CD4-positive, alpha-beta T cell treated with Interleukin-21 for 1 hour (primary cell): ENCODE data around the gene MCTP2.

Source experiments
- DNase-seq: peaks from one replicate; pipeline ENCODE4 v3.0.0-alpha.2; 2020

The MCTP2 gene

DNA sequence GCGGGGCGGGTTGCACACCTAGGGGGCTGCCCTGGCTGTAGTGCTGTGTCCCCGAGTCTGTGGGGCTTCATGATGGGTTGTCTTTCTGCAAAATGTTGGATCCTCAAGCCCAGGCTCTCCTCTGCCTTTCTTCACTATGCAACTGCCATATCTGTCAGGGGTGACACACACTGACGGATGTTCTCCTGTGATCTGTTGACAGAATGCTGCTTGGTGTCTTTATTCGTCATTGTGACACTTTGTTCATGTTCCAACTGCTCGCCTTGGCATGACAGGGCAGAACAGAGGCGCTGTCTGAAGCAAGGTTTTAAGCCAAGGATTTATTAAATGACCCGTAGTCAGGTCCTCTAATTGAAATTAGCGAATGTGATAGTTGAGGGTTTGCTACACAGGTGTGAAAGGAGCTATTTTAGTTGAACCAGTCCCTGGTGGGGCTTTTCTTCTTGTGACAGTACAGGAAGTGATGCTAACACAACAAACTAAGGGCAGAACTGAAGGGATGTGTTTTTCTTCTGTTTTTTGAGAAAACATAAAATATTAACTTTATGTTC is 173.4 kb downstream of the MCTP2 start:
- DNase-seq: no peak

DNA sequence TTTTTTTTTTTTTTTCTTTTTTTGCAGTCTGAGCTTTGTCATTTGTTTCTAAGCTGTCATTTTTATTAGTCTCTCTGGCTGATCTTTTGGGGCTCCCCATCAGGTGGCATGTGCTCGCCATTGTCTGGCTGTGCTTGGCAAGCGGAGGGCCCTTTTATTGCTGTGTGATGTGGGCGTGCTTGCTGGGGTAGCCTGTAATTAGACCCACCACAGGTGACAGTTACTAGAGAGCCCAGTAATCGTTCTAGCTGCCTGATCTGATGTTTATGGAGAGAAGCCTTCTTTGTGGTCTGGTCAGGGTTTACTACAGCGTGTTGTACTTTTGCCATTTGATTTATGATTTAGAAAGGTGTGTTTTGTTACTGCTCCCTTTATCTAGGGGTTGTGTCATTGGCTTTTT is 179.9 kb downstream of the MCTP2 start:
- no peak for DNase-seq

DNA sequence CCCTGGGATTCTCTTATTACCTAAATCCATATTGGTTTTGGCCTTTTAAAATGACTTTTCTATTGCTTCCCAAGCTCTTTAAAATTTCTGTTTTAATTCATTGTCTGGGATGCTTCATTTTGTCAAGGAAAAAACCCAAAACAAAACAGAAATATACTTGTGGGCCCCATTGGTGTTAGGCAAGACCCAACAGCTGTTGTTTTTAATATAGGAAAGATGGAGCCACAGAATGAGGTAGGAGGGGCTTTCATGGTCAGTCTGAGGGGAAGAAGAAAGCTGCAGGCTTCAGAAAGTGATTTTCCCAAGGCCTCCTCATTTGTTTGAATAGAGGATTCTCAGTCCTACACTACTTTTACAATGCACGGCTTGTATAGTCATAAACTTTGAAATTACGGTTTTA is 180.5 kb downstream of the MCTP2 start:
- DNase-seq: no peak

DNA sequence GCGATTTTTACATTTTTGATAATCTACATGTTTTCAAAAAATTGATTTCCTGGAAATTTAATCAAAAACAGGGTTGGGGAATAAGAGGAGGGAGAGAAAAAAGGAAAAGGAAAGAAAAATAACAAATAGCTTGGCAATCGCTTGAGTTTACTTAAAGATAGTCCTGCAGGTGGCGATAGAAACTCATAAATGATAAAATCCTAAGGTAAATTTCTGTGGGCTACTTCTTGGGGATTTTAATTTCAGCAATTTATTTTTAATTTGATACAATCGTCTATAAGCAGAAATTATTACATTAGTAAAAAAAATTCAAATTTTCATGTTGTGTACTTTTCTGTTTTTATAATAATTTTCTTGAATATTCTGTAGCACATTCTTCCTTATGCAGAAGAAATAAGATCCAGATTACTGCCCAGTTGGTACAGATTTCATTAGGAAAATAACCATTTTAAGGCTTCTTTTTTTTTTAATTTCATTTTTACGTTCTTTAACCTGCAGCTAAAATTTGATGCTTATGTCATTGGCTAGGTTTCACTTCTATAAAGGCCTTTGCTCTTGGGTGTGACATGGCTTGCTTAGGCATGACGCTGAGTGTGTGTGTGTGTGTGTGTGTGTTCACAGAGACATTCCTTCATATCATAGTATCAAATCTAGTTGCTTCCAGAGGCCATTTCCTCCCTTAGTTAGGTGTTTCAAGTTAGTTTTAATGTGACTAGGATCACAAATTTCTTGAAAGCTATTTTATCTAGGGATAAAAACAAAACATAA is 181.8 kb downstream of the MCTP2 start:
- DNase-seq: peak; percentile 6

DNA sequence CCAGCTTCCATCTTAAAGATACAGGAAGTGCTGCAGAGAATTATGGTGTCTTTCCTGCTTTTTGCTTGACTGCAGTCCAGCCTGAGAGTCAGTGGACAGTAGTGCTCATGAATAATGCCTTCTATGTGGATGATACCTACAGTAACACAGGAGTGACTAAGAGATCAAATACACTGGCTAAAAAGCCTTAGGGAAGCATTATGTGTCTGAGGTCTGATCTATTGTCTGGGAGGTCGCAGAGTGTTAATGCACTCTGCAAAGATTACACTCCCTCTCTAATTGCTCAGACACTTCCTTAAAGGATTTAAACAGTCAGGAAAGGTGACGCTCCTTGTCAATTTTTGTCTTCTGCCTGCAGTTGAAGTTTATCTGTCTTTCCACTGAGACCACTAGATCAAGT is 183.6 kb downstream of the MCTP2 start:
- DNase-seq: no peak

DNA sequence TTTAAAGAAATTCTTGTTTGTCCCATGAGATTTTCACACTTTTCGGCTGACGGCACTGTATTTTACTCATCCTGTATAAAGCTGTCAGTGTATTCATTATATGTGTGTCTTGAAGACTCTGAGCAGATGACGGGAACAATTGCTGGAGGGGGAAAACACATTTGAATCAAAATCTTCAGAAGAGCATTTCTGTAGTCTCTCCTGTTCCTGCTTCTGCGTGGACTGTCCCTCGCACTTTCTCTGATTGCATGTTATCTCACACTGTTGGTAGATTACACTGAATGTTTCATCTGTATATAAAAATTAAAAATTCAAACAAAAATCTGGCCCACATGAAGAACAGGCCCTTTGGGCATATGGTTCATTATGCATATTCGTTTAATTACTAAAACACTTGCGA is 184.9 kb downstream of the MCTP2 start:
- DNase-seq: no peak

DNA sequence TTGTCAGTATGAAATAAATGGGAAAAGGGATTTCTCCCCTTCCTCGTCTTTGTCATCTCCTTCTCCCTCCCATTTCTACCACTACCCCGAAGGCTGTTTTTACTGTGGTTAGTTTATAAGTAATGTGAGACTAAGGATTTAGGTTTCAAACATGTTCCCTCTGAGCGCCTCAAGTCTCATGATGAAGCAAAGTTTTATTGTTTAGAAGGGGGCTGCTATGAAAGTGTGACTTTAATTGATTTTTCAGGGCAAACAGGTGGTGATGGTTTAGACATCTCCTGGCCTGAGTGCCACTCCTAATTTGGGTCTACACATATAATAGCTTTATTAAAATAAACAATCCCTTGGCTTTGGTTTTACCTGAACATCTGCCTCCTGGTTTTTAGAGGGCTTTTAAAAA is 185.5 kb downstream of the MCTP2 start:
- no peak for DNase-seq

DNA sequence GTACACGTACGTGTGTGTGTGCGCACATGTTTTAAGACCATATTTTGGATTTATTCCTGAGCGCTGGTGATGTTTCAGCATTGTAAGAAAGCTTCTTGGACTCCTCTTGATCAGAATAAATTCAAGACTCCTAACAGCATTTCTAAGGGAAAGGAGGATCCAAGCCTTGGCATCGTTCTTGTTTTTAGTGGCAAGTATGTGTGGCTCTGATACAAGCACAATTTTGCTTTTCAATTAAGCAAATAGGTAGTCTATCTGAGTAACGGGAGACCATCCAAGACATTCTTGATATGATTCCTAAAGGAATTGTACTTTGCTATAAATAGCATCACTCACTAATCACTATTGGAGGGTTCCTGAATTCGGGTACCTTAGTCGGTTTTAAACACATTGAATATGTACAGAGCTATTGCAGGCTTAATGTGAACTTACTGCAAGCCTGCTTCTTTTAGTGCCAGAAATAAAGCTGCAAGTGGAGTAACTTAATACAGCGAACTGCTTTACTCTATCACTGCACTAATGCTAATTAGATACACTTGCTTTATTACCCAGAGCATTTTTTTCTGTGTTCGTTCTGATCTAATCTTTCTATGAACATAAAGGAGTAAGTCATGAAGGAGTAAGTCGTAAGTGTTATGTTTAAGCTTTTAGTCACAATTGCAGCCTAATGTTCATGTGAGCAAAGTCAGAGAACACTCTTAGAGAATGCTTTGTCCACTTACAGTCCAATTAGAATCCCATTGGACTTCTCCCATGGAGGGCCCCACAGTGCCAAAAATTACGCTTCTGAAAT is 186.3 kb downstream of the MCTP2 start:
- no peak for DNase-seq

DNA sequence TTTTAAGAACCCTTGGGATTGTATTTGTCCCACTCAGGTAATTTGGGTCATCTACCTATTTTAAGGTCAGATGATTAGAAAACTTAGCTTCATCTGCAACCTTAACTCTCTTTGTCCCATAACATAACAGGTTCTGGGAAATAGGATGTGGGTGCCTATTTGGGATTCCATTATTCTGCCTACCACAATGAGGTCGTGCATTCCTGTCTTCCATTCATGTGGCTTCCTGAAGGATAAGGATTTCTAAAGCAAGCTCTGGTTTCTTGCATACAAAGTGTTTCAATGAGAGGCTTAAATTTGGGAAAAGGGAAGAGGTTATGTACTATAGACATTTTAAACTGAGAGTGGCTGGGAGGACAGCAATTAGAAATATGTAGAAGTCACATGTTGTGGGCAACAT is 190.3 kb downstream of the MCTP2 start:
- DNase-seq: no peak

DNA sequence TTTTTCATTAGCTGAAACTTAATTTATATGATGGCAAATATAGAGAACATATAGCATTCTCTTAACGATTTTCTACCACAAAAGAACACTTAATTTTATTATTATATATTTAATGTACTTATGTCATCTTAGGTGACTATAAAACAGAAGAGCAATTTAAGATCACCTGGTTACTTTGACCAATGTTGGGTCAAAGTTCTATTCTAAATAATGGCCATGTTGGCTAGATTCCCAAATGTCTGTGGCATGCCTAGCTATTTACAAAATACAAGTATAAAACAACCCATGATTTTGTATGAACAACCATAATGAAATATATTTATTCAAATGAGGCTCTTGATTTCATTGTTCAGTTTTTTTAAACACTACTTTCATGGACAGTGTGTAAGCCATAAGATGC is 200.9 kb downstream of the MCTP2 start:
- DNase-seq: no peak

DNA sequence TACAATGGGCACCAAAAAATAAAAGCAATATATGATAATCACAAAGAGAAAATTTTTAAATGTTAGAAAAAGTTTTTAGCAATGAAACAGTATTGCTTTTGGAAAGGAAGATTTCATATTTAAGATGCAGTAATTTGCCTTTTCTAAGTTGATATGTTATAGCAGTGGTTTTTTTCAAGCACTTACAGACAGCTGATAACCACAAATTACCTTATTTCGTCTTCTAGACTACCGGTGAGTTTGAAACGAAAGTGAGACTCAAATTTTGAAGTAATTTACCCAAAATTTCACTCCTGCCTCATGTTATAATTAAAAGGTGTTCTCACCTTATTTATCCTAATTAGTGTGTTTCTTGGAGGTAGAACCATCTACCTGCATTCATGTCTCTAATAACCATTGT is 207.8 kb downstream of the MCTP2 start:
- no peak for DNase-seq

DNA sequence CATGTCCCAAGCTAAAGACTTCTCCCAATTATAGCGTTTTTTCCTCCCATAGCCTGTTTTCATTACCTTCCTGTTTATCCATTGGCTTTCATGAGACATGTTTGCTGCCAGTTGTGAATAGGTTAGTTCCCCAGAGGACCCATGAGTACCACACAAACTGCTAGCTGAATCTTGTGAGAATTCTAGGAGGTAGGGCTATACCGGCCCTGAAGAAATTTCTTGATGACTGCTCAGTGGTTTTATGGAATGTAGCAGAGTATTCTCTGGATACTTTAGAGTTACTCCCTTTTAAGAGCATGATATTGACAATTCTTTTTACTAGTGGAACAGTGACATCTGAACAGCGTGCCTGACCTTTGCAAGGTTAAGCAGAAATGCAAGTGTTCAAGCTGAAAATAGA is 210.4 kb downstream of the MCTP2 start:
- DNase-seq: no peak

DNA sequence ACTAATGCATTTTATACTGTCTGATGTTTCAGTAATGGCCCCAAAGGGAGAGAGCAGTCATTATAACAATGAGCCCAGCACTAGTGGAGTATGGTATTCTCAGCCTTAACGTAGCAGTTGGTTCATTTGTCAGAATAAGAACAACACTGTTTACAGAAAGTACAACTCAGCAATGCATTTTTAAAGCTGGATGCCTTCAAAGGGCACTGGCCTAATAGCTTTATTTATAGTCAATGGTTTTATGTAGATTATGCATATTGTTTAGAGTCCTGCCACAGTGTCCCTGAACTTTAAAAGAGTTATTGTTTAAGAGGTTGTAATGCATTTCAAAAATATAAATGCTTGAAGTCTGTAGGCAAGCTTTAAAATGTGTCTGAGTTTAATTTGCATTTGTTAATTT is 211.1 kb downstream of the MCTP2 start:
- DNase-seq: no peak

DNA sequence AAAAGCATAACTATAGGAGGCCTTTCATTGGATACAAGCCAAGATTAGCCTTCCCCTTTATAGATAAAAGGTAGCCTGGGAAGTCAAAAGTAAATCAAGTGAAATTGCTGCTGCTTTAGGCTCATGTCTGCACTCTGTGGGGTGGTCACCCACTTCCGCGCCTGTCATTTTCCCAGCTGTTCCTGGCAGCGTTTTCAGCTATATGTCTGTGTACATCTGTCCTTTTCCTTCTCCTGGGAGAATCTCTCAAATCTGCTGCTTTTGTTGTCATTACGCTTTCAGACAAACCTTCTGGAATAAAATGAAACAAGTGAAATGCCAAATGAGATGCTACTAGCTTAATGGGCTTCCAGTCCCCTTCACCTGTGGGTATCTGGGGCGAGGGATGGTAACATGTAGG is 211.8 kb downstream of the MCTP2 start:
- no peak for DNase-seq

DNA sequence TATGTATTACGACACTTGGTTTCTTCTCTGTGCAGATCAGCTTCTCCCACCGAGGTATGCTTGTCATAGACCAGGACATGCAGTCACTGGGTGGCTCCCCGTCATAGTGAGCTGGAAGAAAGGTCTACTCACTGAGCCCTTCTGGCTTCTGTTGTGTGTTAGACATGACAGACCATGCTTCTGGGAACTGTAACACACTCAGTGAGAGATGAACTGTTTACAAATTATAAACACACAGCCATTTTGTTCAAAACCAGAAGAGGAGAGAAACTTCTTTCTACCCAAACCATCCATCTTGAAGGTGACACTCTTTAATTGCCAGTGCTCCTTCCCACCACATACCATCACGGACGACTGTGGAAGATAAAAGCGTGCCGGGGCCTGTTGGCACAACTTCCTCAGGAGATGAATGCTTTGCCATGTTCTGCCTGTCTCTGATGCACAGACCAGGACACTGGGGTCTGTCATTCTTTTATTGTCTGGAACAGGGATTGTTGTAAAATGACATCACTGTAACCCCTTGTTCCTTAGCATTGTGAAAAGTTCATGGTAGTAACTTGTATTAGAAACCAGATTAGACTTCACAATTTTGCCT is 214.3 kb downstream of the MCTP2 start:
- no peak for DNase-seq

DNA sequence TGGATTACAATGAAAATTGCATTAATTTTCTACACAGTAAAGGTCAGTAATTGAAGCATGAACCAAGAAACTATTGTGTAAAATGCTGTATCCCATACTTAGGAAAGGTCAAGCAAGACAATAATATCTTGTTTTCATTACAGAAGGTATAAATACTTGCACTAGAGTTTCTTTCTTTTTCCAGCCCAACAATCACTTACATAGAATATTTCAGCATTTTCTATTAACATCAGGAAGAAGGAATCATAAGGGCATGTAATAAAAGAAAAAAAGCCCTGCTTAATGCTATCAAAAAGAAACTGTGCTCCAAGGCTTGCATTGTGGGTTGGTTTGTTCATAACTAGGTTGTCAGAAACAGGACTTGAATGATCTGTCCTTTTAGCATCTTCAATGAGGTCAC is 215.1 kb downstream of the MCTP2 start:
- DNase-seq: no peak

DNA sequence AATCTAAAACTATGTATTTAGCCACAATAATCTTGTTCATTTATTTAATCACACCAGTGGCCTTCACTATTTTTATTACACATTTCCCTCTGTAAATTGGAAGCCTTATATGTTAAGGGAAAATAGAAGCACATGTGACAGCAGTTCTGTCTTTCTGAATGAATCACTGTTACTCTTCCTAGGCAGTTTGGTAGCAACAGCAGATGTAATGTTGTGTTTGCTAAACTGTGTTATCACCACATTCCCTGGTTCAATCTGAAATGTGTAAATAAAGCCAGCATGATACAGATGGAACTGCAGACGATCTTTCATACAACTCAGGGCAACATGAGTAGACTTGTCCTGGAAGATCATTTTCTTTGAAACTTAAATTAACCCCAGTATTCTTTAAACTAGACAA is 220.1 kb downstream of the MCTP2 start:
- DNase-seq: no peak

DNA sequence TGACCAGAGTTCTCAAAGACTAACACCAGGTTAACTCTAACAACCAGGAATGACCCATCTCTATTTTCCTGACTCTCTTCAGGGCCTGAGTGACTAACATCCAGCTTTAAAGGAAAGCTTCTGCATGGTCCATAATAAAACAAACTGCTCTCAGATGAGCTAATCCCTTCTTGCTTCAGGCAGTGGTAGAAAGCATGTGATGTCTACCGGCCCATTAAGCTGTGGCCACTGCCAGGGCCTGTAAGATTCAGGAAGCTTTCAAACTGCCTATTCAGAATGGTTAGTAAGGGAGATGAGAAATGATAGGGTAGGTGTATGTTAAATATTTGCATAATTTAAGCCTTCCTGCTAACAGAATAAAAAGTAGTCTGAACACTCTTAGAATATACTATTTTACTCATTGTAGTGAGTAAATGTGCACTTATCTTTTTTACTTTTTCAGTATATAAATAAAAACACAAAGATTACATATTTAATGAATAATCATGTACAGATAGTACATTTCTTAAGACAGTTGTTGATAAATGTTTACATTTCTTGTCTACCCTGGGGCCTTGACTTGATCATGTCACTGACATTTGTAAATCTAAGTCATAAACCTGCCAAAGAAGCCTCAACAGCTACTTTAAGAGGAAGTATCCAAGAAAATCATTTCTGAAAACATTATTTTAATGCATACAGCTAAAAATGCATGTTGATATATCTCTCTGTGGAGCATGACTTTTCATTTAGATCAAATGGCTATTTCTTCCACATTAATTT is 222.0 kb downstream of the MCTP2 start:
- DNase-seq: no peak

DNA sequence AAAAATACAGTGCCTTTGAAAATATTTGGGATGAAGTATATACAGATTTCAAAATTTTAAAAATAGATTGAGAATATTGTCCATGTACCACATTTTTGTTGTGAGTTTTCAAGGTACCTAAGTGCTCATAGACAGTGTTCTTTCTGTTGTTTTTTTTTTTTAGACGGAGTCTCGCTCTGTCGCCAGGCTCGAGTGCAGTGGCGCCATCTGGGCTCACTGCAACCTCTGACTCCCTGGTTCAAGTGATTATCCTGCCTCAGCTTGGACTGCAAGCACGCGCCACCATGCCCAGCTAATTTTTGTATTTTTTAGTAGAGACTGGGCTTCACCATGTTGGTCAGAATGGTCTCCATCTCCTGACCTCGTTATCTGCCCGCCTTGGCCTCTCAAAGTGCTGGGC is 223.9 kb downstream of the MCTP2 start:
- DNase-seq: no peak

DNA sequence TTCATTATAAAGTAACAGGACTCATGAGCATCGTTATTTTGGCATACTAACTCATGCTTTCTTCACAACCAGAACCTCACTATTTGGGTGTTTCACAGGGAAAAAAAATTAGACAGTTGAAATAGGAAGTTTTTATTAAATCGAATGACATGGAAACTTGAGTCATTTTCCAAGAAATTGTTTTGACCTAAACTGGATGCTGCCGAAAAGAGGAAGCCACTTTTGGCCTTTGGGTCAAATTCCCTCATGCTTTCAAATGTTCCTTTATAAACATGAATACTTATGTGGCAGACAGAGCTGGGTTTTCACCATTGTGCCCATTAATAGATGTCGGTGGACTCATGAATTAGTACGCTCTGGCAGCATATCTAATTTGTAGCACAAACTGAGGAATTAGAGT is 224.9 kb downstream of the MCTP2 start:
- no peak for DNase-seq

DNA sequence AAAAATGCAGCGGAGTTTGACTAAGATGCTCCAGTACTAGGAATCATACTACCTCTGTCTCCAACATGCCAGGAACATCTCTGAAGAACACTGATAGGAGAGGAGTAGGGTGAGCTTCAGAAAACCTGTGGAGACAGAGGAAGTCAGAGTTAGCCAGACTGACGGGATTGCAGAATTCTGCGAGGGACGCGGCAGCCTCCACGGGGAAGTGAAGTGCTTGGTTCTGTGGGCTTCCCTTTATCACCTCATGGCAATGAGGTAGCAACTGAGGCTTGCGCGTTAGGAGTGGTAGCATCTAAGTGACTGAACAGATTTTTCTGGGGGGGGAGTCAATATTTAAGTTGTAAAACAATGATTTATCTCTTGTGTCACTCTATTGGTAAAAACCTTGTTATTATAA is 226.3 kb downstream of the MCTP2 start:
- DNase-seq: no peak

DNA sequence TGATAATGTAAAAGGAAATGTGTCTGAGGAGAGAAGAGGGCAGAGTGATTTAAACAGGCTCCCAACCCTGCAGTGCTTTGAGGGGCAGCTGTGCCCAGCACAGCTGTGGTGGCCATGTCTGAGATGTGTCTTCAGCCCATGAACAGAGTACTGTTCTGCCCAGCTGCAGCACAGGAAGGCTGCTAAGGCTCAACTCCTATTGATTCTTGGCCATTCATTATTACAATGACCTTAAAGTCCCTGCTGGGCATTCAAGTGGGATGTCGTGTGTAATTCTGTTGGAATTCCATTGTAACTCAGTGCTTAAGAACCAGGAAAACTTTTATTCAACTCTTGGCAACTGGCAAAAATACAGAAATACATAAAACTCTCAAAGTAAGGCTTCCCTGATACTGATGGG is 229.3 kb downstream of the MCTP2 start:
- DNase-seq: no peak

DNA sequence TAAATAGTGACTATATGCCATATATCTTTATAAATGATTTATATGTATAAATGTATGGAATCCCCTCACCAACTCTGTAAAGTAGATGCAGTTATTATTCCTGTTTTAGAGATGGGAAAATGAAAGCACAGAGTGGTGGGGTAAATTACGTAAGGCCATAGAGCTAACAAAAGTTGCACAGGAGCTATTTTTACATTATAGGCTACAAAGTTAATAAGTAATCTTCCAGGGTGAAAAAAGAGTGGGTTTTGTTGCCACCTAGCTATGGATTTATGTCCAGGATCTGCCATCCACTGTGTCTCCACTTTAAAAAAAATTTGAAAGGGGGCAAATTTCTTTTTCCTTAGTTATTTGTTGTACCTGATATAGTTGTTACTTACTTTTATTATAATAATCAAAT is 235.7 kb downstream of the MCTP2 start:
- no peak for DNase-seq
